Lung (tissue), 12 donors: ENCODE data around the gene CALHM5. TPM values are rescaled to one million over a fixed set of nuclear protein-coding genes. Genes with fewer than 3 reads are reported as not detected.

Experiments used
- ATAC-seq: fragments of 200-7000 bp; cut with Tn5 transposase; one replicate; pipeline ENCODE4 v1.9.1; 2020; ENCODE audit warnings: moderate number of reproducible peaks; ENCODE audit not compliant: insufficient read depth, low FRiP score
- DNase-seq, 3 donors: peaks; one replicate each; pipeline ENCODE4 v3.0.0-alpha.2; 2013 to 2017
- H3K27ac ChIP-seq, 2 donors: one replicate each; pipeline ENCODE4 v1.5.1; 2013; ENCODE audit warnings: mild to moderate bottlenecking in 2 of 2, moderate library complexity in 2 of 2, control low read depth in 1 of 2, inconsistent platforms in 1 of 2, low read depth in 1 of 2, low read length in 1 of 2
- H3K27me3 ChIP-seq, 3 donors: one replicate each; pipeline ENCODE4 v1.5.1; 2013; ENCODE audit warnings: low read length in 2 of 3; ENCODE audit not compliant: control insufficient read depth in 3 of 3, insufficient read depth in 3 of 3
- H3K36me3 ChIP-seq, 4 donors: one replicate each; pipeline ENCODE4 v1.5.1; 2013; ENCODE audit warnings: low read length in 4 of 4, mild to moderate bottlenecking in 1 of 4, moderate library complexity in 1 of 4; ENCODE audit not compliant: control insufficient read depth in 4 of 4, insufficient read depth in 4 of 4
- H3K4me1 ChIP-seq, 5 donors: one replicate each; pipeline ENCODE4 v1.5.1; 2013; ENCODE audit warnings: low read length in 5 of 5, mild to moderate bottlenecking in 2 of 5, moderate library complexity in 1 of 5; ENCODE audit not compliant: control insufficient read depth in 5 of 5, insufficient read depth in 5 of 5
- H3K4me3 ChIP-seq: one replicate; pipeline ENCODE4 v1.5.1; 2013; ENCODE audit warnings: mild to moderate bottlenecking, control low read depth, moderate library complexity
- H3K9ac ChIP-seq, 2 donors: one replicate each; pipeline ENCODE4 v1.5.1; 2013; ENCODE audit warnings: low read length in 2 of 2, control low read depth in 1 of 2; ENCODE audit not compliant: insufficient read depth in 1 of 2
- H3K9me3 ChIP-seq, 4 donors: one replicate each; pipeline ENCODE4 v1.5.1; 2013; ENCODE audit warnings: low read length in 3 of 4, mild to moderate bottlenecking in 1 of 4, moderate library complexity in 1 of 4; ENCODE audit not compliant: control insufficient read depth in 4 of 4, insufficient read depth in 3 of 4
- WGBS, 2 donors: extraction: QIAGEN DNeasy Blood & Tissue Kit; methylation state at CpG; one replicate each; pipeline ENCODE4 v1.1.7; 2013; 5-methylcytosine and 5-hydroxymethylcytosine counted together
- polyA plus RNA-seq, 2 donors: library from polyadenylated mRNA; stranded (reverse); fragments of 200-250 nt; gene quantifications; one replicate each; pipeline ENCODE4 v1.2.1, GENCODE V29; 2013
- total RNA-seq, 2 donors: library from RNA; depleted of rRNA in 1 of 2; stranded (reverse); fragments of >200 nt in 1 of 2; gene quantifications; one replicate each; pipeline ENCODE4 v1.2.1, GENCODE V29; 2014 to 2021
- TF ChIP-seq, protein P1 (sequence below): IDR thresholded peaks from 2 replicates; pipeline ENCODE4 v1.5.1; 2012; ENCODE audit warnings: mild to moderate bottlenecking; ENCODE audit errors: control extremely low read depth, extremely low read depth
- donor health status: control.
- donor health status: control.
- donor health status: Bipolar disorder and iron deficiency.
- donor health status: healthy.
- donor health status: DM: yes; HTN: yes; CAD: no.

The CALHM5 gene
- total and polyA plus RNA-seq, 4 donors = 0.41 to 3.0 (median 1.0) TPM

DNA sequence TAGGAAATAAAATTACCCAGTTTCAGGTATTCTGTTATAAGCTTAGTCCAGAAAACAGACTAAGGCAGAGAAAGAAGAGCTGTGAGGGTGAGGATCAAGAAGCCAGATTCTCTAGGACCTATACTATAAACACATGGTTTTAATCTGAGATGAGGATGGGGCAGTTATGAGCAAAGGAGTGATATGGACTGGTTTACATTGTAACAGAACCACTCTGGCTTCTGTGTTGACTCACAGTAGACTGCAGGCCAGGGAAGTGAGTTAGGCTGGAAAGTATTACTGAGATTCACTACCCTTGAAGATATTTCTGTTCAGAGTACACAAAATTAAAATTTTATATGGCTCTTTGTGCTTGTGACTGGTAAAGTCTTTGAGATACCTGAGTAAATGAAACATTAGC, 56.7 kb downstream of the CALHM5 start:
- Histone ChIP-seq H3K36me3 (peaks cover 0 to 3% (median 0%) of the 10 kb centered on the region in 4 donors), H3K27me3 (no peaks in the 10 kb centered on the region), H3K9me3 (no peaks in the 10 kb centered on the region), H3K4me3 (no peak overlapping the region), H3K9ac (no peak overlapping the region), H3K4me1 (peaks cover 0 to 35% (median 5%) of the 10 kb centered on the region in 5 donors), H3K27ac (no peak overlapping the region)
- ATAC-seq = no peak
- DNase-seq = no peak
- TF ChIP-seq, protein P1, sequence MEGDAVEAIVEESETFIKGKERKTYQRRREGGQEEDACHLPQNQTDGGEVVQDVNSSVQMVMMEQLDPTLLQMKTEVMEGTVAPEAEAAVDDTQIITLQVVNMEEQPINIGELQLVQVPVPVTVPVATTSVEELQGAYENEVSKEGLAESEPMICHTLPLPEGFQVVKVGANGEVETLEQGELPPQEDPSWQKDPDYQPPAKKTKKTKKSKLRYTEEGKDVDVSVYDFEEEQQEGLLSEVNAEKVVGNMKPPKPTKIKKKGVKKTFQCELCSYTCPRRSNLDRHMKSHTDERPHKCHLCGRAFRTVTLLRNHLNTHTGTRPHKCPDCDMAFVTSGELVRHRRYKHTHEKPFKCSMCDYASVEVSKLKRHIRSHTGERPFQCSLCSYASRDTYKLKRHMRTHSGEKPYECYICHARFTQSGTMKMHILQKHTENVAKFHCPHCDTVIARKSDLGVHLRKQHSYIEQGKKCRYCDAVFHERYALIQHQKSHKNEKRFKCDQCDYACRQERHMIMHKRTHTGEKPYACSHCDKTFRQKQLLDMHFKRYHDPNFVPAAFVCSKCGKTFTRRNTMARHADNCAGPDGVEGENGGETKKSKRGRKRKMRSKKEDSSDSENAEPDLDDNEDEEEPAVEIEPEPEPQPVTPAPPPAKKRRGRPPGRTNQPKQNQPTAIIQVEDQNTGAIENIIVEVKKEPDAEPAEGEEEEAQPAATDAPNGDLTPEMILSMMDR = no peak

DNA sequence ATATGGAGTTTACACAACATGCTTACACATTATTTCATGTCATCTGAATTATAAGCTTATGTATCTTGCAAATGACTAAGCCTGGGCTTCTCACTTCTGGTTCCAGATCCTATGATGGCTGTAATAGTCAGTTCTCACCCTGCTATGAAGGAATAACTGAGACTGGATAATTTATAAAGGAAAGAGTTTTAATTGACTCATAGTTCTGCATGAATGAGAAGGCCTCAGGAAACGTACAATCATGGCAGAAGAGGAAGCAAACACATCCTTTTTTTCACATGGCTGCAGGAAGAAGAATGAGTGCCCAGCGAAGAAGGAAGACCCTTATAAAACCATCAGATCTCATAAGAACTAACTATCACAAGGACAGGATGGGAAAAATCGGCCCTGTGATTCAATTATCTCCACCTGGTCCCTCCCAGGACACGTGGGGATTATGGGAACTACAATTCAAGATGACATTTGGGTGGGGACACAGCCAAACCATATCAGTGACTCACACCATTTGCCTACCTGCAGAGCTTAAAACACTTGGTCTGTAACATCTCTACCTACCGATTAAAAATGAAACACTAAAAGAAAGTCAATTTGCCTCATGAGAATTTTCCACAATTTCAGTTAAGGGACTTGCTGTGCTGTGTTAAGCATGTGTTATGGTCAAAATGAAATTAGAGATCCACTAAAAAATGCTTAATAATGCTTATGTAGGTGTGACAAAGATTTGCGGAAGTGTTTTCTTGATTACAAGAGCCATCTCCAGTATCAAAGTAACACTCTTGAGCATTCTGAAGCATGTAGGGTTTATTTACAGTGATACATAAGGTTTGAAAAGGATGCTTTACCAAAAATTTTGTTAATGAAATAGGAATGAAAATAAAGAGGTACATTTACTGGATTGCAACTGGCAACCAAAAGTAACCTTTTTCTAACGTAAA, 57.6 kb downstream of the CALHM5 start:
- ATAC-seq = no peak
- DNase-seq = no peak
- peaks cover 0 to 3% (median 0%) of the 10 kb centered on the region in 4 donors for H3K36me3 ChIP-seq
- no peaks in the 10 kb centered on the region for H3K9me3 ChIP-seq
- H3K4me3 ChIP-seq = no peak overlapping the region
- peaks cover 4 to 32% (median 8%) of the 10 kb centered on the region in 5 donors for H3K4me1 ChIP-seq
- WGBS, 2 donors = 51 to 64% methylated on average over 7 of the region's 7 CpGs
- H3K27ac ChIP-seq = no peak overlapping the region
- TF ChIP-seq, protein P1 = no peak
- H3K9ac ChIP-seq = no peak overlapping the region
- H3K27me3 ChIP-seq = no peaks in the 10 kb centered on the region

DNA sequence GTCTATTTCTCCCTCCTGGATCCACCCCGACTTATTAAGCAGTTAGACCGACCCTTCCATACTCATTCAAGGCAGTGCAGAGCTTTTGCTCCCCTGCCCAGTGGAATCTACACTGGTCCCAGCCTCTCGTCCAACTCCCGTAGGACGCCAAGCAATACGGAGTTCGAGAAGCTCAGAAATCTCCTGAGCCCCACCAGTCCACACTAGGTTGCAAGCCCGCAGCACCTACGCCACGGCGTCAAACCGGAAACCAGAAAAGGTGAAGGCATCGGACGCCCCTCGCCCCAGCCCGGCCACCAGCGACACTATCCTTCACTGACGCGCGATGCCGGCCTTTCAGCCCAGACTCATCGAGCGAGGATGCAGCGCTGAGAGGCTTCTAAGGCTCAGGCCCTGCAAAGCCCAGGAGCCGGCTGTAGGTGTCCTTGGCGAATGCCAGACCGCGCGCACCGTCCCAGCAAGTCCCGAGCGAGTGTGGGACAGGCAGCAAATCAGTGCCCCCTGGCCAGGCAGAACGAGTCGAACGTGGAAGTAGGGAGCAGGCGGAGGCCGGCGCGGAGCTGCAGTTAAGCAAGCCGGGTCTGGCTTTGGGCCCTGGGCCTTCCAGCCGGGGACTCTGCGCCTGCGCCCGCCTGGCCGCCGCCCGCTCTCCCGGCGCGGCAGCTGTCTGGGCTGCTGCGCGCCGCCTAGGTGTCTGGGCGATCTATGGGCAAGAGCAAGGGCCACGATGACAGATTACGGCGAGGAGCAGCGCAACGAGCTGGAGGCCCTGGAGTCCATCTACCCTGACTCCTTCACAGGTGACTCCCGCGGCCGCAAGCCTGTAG, 59.6 kb downstream of the CALHM5 start, which contains the start of gene RWDD1:
RWDD1 (plus strand) TSS at position 649 of the 827 bp plus-strand sequence; CDS start at position 728, 79 bp downstream.
- no peaks in the 10 kb centered on the region for H3K27me3 ChIP-seq
- TF ChIP-seq, protein P1 = no peak
- H3K36me3 ChIP-seq = peaks cover 0 to 6% (median 4%) of the 10 kb centered on the region in 4 donors
- DNase-seq = peak; percentile 99 to 100 (median 100)
- no peaks in the 10 kb centered on the region for H3K9me3 ChIP-seq
- 0% methylated on average over 56 to 62 of the region's 62 CpGs for WGBS, 2 donors
- peaks cover 2 to 23% (median 8%) of the 10 kb centered on the region in 5 donors for H3K4me1 ChIP-seq
- H3K9ac ChIP-seq = peak within 1 kb of the TSS; percentile 89 to 91
- peak within 1 kb of the TSS; percentile 94 to 99 for H3K27ac ChIP-seq
- peak within 1 kb of the TSS; percentile 92 for H3K4me3 ChIP-seq
- ATAC-seq = peak; percentile 100
